Embryonic facial prominence (tissue), 1 donor: ENCODE results near the gene MPHOSPH10.
"Not testable (repeated sequence)": the region's sequence is repeated elsewhere in the genome, so short reads cannot be mapped to it uniquely, and the experiment has no call there.

ENCODE experiments used
- DNase-seq: peaks from one replicate; pipeline ENCODE4 v3.0.0-alpha.2; 2016; ENCODE audit errors: extremely low spot score

MPHOSPH10 gene

DNA sequence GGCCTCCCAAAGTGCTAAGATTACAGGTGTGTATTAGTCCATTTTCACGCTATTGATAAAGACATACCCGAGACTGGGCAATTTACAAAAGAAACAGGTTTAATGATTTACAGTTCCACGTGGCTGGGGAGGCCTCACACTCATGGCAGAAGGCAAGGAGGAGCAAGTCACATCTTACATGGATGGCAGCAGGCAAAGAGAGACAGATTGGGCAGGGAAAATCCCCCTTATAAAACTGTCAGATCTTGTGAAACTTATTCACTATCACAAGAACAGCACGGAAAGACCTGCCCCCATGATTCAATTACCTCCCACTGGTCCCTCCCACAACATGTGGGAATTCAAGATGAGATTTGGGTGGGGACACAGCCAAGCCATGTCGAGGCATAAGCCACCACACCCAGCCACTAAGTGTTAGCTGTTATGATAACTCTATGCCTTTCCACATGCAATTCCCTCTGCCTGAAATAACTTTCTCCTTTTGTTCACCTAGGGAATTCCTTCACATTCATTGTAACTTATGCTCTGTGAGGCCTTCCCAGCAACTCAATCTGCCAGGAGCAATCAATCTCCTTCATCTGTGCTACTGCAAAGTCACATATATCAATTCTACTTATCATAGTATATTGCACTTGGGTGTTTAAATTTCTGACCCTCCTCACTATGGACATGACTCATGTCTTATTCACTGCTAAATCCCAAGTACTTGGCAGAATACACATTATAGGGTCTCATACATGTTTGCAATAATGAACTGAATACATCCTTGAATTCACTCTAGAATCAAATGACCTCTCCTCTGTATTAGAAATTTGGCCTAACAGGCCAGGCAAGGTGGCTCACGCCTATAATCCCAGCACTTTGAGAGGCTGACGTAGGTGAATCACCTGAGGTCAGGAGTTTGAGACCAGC is 7.8 kb upstream of the MPHOSPH10 start:
- no peak for DNase-seq

DNA sequence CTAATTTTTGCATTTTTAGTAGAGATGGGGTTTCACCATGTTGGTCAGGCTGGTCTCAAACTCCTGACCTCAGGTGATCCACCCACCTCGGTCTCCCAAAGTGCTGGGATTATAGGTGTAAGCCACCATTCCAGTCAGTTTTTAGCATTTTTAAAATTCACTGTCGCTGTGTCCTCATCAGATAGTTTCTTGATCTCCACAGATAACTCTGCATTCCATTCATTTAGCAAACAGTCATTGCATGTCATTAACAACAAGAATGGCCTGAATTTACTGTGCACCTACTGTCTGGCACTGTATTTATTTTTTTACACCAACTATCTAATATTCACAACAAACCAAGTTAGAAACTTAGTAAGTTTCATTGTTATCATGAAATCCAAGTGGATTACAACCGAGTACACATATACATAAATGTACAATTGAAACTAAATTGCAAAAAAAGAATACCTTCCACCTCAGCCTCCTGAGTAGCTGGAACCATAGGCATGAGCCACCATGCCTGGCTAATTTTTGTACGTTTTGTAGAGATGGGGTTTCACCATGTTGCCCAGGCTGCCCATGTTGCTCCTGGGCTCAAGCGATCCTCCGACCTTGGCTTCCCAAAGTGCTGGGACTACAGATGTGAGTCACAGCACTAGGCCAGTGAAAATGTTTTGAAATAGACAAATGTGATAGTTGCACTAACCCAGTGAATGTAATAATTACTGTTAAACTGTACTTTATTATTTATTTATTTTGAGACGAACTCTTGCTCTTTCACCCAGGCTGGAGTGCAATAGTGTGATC is 4.7 kb upstream of the MPHOSPH10 start:
- DNase-seq, result no peak

DNA sequence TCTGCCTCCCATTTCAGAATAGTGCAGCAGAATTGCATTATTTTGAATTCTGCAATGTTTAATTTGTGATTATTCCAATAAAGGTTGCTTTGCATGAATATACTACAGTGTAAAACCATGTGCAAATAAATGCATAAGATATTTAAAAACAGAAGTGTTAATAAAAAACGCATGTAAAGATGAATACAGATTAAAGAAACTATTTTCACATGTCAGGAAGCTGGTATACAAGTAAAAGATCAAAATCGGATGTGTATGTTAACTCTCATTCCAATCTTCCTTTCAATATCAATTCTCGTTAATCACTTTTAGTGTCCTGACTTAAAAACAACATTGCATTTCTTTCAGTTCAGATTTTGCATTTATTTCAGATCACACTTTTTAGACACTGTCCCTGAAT is 3.5 kb upstream of the MPHOSPH10 start:
- DNase-seq, result no peak

DNA sequence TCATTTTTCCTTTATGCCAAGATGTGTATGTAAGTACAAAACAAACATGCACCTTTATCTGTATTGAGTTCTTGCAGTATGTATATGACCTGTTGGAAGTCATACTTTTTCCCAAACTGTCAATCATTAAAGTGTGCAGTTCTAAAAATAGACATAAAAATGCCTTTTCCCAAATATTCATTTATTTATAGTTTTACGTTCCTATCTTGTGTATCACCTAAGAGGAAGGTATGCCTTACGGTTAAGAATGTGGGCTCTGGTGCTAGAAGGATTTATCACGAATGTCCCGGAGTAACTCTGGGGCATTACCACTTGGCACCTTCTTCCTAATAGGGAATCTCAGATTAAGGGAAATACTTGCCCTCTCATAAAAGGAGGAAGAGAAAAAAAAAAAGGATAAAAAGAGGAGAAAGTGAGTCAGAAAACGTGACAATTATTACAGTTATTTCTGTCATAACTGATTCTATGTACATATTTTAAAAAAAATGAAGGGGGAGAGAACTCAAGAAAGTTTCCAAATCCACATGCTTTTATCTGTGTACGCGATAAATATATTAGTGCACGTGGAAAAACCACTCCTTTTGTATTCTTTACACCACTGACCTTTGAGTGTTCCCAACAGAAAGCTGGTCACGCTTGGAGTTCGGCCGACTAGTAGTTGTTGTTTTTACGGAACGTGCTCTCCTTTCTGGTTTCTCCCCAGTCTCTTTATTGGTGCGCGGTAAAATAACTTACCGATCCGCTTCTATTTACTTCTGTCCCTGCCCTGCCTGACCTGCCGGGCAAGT is 1.1 kb upstream of the MPHOSPH10 start:
- peak; percentile 16 for DNase-seq

DNA sequence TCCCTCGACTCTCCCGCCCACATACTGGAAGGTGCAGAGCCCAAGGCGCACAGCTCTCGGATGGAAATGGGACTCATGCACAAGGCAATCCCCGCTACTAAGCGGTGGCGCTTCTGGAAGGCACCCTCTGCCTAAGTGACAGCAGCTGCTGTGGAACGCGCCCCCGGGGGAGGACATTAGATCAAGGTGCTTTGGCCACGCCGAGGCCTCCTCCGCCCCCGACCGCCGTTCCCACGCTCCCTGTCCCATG is 607 bp upstream of the MPHOSPH10 start:
- DNase-seq, result no peak

DNA sequence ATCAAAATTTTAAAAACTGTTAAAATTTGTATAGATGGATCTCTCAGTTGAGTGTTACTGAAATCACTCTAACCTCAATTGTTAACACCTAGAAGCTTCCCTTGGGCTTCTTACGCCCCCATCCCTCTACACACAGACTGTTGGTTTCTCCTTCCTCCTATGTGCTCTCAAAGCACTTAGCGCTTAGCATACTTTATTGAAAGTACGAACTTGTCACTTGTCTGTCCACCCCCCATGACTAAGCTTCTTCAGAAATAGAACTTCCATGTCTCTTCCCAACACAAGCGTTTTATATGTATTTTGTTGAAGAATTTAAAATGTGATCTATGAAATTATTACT is 441 bp downstream of the MPHOSPH10 start:
- no peak for DNase-seq

DNA sequence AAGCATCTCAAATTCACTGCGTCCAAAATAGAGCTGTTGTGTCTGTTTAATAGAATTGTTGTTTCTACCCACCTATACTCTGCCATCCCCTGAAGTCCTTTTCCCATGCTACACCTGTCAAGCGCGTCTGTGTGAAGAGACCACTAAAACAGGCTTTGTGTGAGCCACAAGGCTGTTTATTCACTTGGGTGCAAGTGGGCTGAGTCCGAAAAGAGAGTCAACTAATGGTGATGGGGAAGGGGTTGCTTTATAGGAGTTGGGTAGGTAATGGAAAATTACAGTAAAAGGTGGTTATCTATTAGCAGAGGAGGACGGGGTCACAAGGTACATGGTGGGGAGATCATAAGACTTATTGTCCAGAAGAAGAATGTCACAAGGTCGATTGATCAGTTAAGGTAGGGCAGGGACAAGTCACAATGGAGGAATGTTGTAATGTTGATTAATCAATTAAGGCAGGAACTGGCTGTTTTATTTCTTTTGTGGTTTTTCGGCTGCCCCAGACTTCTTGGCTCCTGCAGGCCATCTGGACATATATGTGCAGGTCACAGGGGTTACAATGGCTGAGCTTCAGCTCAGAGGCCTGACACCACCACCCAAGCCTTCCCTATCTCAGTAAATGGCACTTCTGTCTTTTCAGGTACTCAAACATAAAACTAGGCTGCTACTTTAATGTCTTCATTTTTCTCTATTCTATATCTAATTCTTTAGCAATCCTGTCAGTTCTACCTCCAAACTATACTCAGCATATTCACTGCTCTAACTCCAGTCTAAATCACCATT is 1.1 kb downstream of the MPHOSPH10 start:
- DNase-seq, result not testable (repeated sequence)

DNA sequence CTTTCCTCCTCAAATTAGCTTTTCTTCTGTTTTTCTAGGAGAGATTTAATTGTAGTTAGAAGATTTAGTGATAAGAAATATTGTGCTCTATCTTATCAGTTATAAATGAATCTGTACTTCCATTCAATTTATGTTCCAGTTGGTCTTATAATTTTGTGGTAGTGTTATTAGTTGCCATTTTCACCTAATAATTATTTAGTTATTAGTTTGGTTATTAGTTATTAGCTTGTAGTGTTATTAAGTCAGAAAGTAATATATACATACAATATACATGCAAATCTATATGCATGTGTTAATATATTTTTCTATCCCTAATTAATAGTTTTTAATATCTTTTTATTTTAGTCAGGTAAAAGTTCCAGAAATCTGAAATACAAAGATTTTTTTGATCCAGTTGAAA is 3.2 kb downstream of the MPHOSPH10 start:
- DNase-seq, result no peak

DNA sequence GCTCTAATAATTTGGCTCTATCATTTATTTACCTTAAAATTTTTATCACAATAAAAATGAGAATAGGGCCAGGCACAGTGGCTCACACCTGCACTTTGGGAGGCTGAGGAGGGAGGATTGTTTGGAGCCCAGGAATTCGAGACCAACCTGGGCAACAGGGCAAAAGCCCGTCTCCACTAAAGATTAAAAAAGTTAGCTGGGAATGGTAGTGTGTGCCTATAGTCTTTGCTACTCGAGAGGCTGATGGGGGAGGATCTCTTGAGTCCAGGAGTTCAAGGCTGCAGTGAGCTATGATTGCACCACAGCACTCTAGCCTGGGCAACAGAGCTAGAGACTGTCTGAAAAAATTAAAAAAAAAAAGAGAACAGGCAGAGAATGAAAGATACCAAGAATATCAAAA is 5.7 kb downstream of the MPHOSPH10 start:
- DNase-seq, result no peak

DNA sequence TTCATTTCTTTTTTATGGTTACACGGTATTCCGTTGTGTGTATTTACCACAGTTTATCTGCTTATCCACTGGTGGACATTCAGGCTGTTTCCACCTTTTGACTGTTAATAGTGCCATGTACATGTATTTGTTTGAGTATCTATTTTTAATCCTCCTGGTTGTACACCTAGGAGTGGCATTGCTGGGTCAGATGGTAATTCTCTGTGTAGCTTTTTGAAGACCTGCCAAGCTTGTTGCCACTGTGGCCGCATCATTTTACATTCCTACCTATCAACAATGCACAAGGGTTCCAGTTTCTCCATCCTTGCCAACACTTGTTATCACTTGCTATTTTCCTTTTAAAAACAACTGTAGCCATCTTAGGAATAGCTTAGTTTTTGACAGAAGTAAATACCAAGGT is 13.3 kb downstream of the MPHOSPH10 start:
- no peak for DNase-seq

DNA sequence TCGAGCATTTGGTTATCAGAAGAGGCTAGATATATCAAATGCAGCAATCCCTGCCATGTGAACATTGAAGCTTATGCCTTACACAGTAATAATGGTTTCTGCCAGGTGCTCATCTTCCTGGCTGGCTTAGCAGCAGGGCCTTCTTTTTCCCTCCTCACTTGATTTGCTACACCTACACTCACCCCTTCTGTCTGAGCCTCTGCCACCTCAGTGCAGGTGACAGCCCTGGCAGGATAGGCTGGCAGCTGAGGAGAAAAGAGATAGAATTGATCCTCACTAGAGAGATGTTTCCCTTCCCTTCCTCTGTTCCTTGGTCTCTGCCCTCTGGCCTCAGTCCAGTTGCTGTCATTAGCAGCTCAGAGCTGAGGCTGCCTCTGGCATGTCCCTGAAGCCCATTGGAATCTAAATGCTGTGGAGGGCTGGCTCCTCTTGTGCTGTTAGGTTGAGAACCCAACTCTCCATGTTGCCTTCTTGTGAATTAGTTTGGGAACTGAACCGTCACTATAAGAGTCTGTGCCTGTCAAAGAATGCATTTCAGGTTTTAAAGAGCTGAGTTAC is 18.2 kb downstream of the MPHOSPH10 start:
- DNase-seq, result no peak

DNA sequence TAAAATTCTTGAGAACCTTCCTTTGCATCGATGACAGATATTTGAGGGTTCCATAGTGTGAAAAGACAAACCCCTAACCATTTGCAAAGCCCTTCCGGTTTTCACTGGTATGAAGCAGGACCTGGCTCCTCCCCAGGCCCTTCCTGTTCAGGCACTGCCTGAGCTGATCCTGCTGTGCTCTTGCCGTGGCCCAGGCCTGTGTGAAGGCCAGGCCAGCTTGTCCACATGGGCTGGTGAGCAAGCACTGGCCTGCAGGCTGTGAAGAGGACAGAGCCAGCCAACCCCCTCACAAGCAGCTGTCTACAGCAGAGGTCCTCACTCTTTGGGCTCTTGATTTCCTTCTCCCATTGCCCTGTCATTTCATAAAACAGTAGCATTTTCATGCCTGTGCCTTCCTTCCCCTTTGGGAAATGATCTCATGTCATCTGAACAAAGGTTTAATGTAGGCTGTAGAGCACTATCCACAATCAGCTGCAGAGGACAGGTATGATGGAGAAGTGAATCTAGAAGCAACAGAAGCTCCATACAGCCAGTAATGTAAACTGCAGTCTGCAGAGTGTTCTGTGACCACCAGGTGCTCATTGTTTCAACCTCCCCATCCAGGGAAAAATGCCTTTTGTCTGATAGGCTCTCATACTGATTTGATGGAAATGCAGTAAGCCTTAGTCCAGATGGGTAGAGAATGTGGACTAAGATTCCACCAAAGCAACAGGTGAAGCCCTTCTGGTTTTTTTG is 19.8 kb downstream of the MPHOSPH10 start:
- DNase-seq, result no peak

DNA sequence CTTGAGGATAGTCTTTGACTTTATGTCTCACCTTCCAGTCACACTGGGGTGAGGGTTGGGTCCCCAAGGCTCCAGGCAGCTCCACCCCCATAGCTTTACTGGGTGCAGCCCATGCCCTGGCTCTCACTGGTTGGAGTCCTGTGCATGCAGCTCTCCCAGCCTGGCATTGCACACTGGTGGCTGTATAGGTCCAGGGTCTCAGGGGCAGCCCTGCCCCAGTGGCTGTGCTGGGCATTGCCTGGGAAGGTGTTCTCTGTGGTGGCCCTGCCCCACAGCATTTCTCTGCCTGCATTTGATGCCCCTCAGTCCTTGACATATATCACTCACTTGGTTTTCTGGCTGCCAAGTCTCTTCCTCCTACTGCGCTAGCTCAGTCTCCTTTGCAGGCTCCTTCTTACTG is 21.2 kb downstream of the MPHOSPH10 start:
- no peak for DNase-seq

DNA sequence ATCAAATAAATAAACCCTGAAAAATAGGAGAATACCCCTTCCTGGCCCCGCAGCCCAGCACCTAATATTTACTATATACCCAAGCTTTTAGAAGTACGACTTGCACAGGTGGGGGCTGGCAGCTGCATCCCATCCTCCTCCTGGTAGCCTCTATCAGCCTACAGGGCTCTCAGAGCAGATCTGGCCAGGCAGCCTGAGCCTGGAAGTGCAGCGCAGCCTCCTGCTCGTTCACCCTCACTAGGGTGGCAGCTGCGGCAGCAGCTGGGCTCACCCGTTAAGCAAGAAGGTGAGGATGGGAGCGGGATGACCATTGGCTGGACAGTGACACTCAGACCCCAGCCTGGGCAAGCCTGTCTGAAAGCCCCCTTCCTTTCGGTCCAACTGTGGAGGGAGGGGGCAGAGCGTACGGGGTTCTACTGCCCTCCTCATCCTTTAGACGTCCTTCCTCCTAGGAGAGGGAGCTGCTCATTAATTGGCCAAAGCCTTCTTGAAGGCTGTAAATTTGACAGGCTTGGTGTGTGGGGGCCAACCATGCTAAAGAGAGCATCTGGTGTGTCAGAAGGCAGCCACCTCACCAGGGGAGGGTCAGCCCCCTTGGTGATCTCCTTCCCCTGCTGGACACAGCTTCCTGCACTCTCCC is 23.3 kb downstream of the MPHOSPH10 start:
- no peak for DNase-seq

DNA sequence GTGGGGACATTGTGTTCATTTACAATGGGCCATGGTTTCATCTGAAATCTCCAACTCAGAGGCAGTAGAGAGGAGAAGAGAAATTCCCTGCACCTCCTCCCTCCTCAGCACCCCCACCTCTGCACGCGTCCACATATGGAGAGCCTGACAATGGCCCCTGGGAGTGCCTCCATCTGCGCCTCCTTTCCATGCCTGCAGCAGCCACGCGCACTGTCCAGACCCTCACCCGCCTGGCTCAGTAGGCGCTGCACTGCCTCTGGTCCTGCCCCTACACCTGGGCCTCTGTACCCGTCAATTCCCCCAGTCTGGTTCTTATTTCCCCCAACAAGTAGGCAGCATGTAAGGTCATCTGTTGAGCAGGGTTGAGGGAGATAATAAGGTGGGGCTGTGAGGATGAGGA is 23.8 kb downstream of the MPHOSPH10 start:
- no peak for DNase-seq

DNA sequence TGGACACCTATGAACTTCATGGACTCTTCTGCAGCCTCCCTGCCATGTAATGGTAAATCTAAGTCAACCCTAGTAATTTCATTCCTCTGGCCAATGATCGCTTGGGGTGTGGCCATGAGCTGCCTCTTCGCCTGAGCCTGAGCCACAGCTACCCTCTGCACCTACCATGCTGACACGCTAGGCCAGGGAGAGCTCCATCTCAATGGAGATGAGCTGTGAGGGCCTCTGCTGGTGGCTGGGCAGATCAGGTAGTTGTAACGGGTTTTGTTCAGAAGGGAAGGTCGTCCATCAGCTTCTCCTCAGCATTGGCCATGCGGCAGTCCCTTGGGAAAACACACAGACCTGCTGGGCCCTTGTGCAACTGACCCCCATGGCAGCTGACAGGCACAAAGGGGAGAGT is 24.4 kb downstream of the MPHOSPH10 start:
- no peak for DNase-seq

DNA sequence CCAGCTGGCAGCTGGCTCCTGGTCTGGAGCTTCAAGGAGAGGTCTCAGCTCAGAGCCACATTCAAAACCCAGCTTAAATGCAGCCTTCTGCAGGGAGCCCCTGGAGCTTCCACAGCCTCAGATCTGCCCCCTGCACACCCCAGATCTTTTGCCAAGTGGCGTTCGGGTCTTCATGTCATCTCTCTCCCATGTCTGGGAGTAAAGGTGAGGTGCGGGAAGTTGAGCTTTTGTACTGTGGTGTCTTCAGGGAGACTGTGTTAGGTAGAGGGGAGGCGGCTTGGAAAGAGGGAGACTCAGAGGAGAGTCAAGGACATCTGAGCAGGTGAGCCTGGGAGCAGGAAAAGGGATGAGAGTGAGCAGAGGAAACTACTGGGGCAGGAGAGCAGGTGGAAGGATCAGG is 25.4 kb downstream of the MPHOSPH10 start:
- no peak for DNase-seq

DNA sequence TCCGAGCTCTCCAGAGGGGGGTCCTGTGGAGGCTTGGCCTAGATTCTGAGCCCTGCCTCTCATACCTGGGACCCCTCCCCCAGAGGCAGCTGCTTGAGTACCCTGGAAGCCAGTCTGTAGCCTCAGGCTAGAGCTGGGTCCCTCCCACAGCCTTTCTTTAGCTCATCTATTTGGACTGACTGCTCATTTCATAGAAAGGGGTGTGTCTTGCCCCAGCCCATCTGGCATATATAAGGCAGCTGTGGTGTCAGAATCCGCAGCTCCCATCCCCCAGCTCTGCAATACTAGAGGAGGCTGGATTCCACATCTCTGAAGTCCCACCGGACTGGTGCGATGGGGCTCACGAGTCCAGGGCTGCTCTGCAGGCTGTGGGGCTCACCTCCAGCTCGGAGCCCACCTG is 26.1 kb downstream of the MPHOSPH10 start:
- DNase-seq, result peak; percentile 12

DNA sequence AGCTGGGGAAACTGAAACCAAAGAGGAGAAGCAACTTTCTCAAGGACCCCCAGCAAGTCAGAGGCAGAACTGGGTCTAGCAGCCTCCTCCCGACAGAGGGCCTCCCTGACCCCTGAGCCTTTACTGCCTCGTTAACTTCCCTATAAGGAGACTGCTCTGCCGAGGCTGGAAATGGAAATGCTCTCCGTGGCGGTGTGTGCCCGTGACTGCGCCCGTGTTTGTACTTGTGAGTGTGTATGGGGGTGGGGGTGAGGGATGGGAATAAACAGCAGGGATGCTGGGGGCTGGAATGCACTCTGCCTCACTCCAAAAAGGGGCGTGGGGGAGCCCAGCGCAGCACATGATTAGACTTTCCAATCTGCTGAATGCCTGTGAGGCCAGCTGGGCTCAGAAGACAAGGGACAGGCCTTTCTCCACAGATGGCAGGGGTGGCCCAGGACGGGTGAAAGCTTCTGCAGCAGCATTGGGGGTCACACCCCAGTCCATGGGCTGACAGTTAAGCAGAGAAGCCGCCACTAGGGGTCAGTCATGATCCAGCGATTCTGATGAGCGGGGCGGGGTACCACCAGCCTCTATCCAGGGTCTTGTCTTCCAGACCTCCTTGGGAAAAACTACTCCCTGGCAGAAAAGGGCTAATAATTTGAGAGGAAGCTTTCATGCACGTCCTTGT is 26.8 kb downstream of the MPHOSPH10 start:
- peak; percentile 7 for DNase-seq

DNA sequence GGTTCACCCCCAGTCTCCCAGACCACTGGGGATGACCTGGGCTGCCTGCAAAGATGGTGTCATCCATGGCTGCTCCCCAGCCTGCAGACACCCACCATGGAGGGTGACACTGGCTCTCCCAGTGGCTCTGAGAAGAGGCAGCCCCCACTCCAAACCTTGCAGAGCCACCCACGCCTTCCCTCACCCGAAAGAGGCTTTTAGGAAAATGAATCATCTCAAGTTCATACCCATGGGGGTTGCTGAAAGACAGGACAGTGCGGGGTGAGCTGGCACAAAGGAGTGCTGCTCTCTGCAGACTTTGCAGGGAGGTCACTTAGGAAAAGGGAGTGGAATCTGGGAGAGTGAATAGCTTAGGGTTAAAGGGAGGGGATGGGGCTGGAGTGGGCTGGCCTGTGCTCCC is 36.4 kb downstream of the MPHOSPH10 start:
- DNase-seq, result no peak
